GM23338 (cell line): ENCODE measurements around the gene ABR. TPM values are rescaled to one million over a fixed set of nuclear protein-coding genes. Genes with fewer than 3 reads are reported as not detected.

Experiments used
- ATAC-seq: fragments of 200-7000 bp; cut with Tn5 transposase; 3 replicates; pipeline ENCODE4 v1.9.1; 2020
- DNase-seq: peaks from one replicate; pipeline ENCODE4 v3.0.0-alpha.2; 2015; ENCODE audit warnings: low spot score
- H2AFZ ChIP-seq: fragments of 200-600 bp; sonication (generic); 2 replicates; pipeline ENCODE4 v1.8.0; 2016; ENCODE audit warnings: antibody characterized with exemption, mild to moderate bottlenecking, moderate library complexity
- H3F3A ChIP-seq: fragments of 200-600 bp; sonication (generic); replicated peaks from 2 replicates; pipeline ENCODE4 v1.8.0; 2017; ENCODE audit warnings: antibody characterized with exemption, mixed run types, low read depth
- H3K27ac ChIP-seq: fragments of 200-600 bp; sonication (generic); 2 replicates; pipeline ENCODE4 v1.6.1; 2016; ENCODE audit warnings: low read depth
- H3K27me3 ChIP-seq: fragments of 200-600 bp; sonication (generic); 2 replicates; pipeline ENCODE4 v1.8.0; 2016; ENCODE audit warnings: mild to moderate bottlenecking, mixed run types, moderate library complexity; ENCODE audit not compliant: insufficient read depth
- H3K36me3 ChIP-seq: fragments of 200-600 bp; sonication (generic); 2 replicates; pipeline ENCODE4 v1.8.0; 2016; ENCODE audit warnings: mild to moderate bottlenecking; ENCODE audit not compliant: insufficient read depth
- H3K4me1 ChIP-seq: fragments of 200-600 bp; sonication (generic); 2 replicates; pipeline ENCODE4 v1.8.0; 2016; ENCODE audit warnings: mild to moderate bottlenecking, moderate library complexity; ENCODE audit not compliant: insufficient read depth
- H3K4me2 ChIP-seq: fragments of 200-600 bp; sonication (generic); 2 replicates; pipeline ENCODE4 v1.7.1; 2017; ENCODE audit warnings: mixed run types
- H3K4me3 ChIP-seq: fragments of 200-600 bp; sonication (generic); 2 replicates; pipeline ENCODE4 v1.6.1; 2016; ENCODE audit warnings: mixed run types
- H3K79me2 ChIP-seq: fragments of 200-600 bp; sonication (generic); replicated peaks from 2 replicates; pipeline ENCODE4 v1.8.0; 2017; ENCODE audit warnings: mild to moderate bottlenecking; ENCODE audit not compliant: insufficient read depth
- H3K9me2 ChIP-seq: fragments of 200-600 bp; sonication (generic); 2 replicates; pipeline ENCODE4 v1.8.0; 2017; ENCODE audit not compliant: insufficient read depth
- H4K20me1 ChIP-seq: fragments of 200-600 bp; sonication (generic); replicated peaks from 2 replicates; pipeline ENCODE4 v1.8.0; 2017; ENCODE audit warnings: mild to moderate bottlenecking; ENCODE audit not compliant: insufficient read depth
- H3K27ac Mint-ChIP-seq: 2 replicates; pipeline ENCODE4 v1.8.0; 2020; ENCODE audit warnings: inconsistent platforms, mild to moderate bottlenecking, moderate library complexity, mixed read lengths
- H3K27me3 Mint-ChIP-seq: 3 replicates; pipeline ENCODE4 v1.8.0; 2022; ENCODE audit warnings: low read depth, mild to moderate bottlenecking, moderate library complexity, mixed read lengths, inconsistent platforms; ENCODE audit not compliant: insufficient read depth, poor library complexity
- H3K36me3 Mint-ChIP-seq: 3 replicates; pipeline ENCODE4 v1.8.0; 2021; ENCODE audit warnings: low read depth, mild to moderate bottlenecking, inconsistent platforms, moderate library complexity, mixed read lengths
- H3K4me1 Mint-ChIP-seq: 3 replicates; pipeline ENCODE4 v1.8.0; 2020; ENCODE audit warnings: mild to moderate bottlenecking, inconsistent platforms, mixed read lengths
- H3K4me3 Mint-ChIP-seq: 3 replicates; pipeline ENCODE4 v1.8.0; 2021; ENCODE audit warnings: moderate library complexity, mild to moderate bottlenecking, inconsistent platforms, mixed read lengths
- H3K9me3 Mint-ChIP-seq: 3 replicates; pipeline ENCODE4 v1.8.0; 2020; ENCODE audit warnings: moderate library complexity, mild to moderate bottlenecking, inconsistent platforms, mixed read lengths
- CREB1 ChIP-seq: fragments of 250-450 bp; sonication (Bioruptor Pico); IDR thresholded peaks from 2 replicates; pipeline ENCODE4 v1.5.0; 2020; ENCODE audit warnings: low read depth, mild to moderate bottlenecking, moderate library complexity
- CTCF ChIP-seq, 2 experiments: fragments of 200-600 bp in 1 of 2; sonication (generic) in 1 of 2; conservative IDR thresholded peaks; 2 replicates each; pipeline versions ENCODE4 v1.5.1 to v1.6.1; 2016 to 2017; ENCODE audit warnings: antibody characterized with exemption in 2 of 2, low read depth in 2 of 2, mild to moderate bottlenecking in 2 of 2, moderate library complexity in 1 of 2
- ETS1 ChIP-seq: IDR thresholded peaks from 2 replicates; pipeline ENCODE4 v1.6.1; 2016; ENCODE audit warnings: antibody characterized with exemption
- EZH2phosphoT487 ChIP-seq: fragments of 200-600 bp; sonication (generic); IDR thresholded peaks from one replicate; pipeline ENCODE4 v1.8.1; 2018; ENCODE audit warnings: antibody characterized with exemption; ENCODE audit not compliant: unreplicated experiment
- JUNB ChIP-seq: IDR thresholded peaks from one replicate; pipeline ENCODE4 v1.6.1; 2016; ENCODE audit warnings: antibody characterized with exemption; ENCODE audit not compliant: unreplicated experiment
- NANOG ChIP-seq: IDR thresholded peaks from 2 replicates; pipeline ENCODE4 v1.6.1; 2016; ENCODE audit warnings: antibody characterized with exemption, borderline replicate concordance
- POLR2AphosphoS5 ChIP-seq: IDR thresholded peaks from 2 replicates; pipeline ENCODE4 v1.6.1; 2016; ENCODE audit warnings: antibody characterized with exemption, low read depth
- STAT1 ChIP-seq: IDR thresholded peaks from one replicate; pipeline ENCODE4 v1.6.1; 2016; ENCODE audit warnings: antibody characterized with exemption; ENCODE audit not compliant: unreplicated experiment
- ZNF114 ChIP-seq: fragments of 250-450 bp; sonication (Bioruptor Pico); IDR thresholded peaks from 2 replicates; pipeline ENCODE4 v1.5.0; 2020; ENCODE audit warnings: mild to moderate bottlenecking, moderate library complexity
- ZNF331 ChIP-seq: fragments of 250-450 bp; sonication (Bioruptor Pico); IDR thresholded peaks from 2 replicates; pipeline ENCODE4 v1.5.0; 2020; ENCODE audit warnings: low read depth, mild to moderate bottlenecking, moderate library complexity
- polyA plus RNA-seq: library from polyadenylated mRNA; unstranded; fragments of >200 nt; fragmentation: Nextera tagmentation; extraction: Ambion mirVana; gene quantifications from 2 replicates; pipeline ENCODE4 v1.2.1, GENCODE V29; 2016
- total RNA-seq: library from RNA; depleted of rRNA; stranded (reverse); fragments of >200 nt; shearing (Covaris generic); gene quantifications from 2 replicates; pipeline ENCODE4 v1.2.3, GENCODE V29; 2014
- TF ChIP-seq, protein P1 (sequence below): fragments of 250-450 bp; sonication (Bioruptor Pico); IDR thresholded peaks from 2 replicates; pipeline ENCODE4 v1.5.0; 2020; ENCODE audit warnings: mild to moderate bottlenecking, moderate library complexity
- TF ChIP-seq, protein P2 (sequence below): IDR thresholded peaks from one replicate; pipeline ENCODE4 v1.6.1; 2018; ENCODE audit warnings: antibody characterized with exemption; ENCODE audit not compliant: unreplicated experiment

Gene ABR
- total and polyA plus RNA-seq, 2 experiments from 2014 or later: 15.0 to 27.7 TPM

GRCh38 chr17:1188812-1189504, 9.2 kb upstream of the ABR start:
- H3K9me2 ChIP-seq: no peaks in the 10 kb centered on the region
- H3K36me3 ChIP-seq: no peaks in the 10 kb centered on the region
- no peak overlapping the region for H3K27ac Mint-ChIP-seq
- no peaks in the 10 kb centered on the region for H3K27me3 ChIP-seq
- H3K36me3 Mint-ChIP-seq: no peaks in the 10 kb centered on the region
- 0 out of 2 replicates have a peak, but pooled peaks cover 4% of the 10 kb centered on the region for H3K4me1 ChIP-seq
- no peaks in the 10 kb centered on the region for H3K79me2 ChIP-seq
- peaks cover 22% of the 10 kb centered on the region for H3K27me3 Mint-ChIP-seq
- DNase-seq (no peak), ATAC-seq (no peak)
- H3F3A ChIP-seq: 0 out of 2 replicates have a peak, but pooled peaks cover 3% of the 10 kb centered on the region
- H3K9me3 Mint-ChIP-seq: no peaks in the 10 kb centered on the region
- no peak overlapping the region for H3K4me2 ChIP-seq
- no peak for TF ChIP-seq CTCF (conservative IDR thresholded peaks at IDR 0.05; ENCODE audit: low read depth in 2 of 2)
- no peak for TF ChIP-seq CREB1 (CRISPR knock-in tag)
- no peak for TF ChIP-seq NANOG
- TF ChIP-seq, protein P1, sequence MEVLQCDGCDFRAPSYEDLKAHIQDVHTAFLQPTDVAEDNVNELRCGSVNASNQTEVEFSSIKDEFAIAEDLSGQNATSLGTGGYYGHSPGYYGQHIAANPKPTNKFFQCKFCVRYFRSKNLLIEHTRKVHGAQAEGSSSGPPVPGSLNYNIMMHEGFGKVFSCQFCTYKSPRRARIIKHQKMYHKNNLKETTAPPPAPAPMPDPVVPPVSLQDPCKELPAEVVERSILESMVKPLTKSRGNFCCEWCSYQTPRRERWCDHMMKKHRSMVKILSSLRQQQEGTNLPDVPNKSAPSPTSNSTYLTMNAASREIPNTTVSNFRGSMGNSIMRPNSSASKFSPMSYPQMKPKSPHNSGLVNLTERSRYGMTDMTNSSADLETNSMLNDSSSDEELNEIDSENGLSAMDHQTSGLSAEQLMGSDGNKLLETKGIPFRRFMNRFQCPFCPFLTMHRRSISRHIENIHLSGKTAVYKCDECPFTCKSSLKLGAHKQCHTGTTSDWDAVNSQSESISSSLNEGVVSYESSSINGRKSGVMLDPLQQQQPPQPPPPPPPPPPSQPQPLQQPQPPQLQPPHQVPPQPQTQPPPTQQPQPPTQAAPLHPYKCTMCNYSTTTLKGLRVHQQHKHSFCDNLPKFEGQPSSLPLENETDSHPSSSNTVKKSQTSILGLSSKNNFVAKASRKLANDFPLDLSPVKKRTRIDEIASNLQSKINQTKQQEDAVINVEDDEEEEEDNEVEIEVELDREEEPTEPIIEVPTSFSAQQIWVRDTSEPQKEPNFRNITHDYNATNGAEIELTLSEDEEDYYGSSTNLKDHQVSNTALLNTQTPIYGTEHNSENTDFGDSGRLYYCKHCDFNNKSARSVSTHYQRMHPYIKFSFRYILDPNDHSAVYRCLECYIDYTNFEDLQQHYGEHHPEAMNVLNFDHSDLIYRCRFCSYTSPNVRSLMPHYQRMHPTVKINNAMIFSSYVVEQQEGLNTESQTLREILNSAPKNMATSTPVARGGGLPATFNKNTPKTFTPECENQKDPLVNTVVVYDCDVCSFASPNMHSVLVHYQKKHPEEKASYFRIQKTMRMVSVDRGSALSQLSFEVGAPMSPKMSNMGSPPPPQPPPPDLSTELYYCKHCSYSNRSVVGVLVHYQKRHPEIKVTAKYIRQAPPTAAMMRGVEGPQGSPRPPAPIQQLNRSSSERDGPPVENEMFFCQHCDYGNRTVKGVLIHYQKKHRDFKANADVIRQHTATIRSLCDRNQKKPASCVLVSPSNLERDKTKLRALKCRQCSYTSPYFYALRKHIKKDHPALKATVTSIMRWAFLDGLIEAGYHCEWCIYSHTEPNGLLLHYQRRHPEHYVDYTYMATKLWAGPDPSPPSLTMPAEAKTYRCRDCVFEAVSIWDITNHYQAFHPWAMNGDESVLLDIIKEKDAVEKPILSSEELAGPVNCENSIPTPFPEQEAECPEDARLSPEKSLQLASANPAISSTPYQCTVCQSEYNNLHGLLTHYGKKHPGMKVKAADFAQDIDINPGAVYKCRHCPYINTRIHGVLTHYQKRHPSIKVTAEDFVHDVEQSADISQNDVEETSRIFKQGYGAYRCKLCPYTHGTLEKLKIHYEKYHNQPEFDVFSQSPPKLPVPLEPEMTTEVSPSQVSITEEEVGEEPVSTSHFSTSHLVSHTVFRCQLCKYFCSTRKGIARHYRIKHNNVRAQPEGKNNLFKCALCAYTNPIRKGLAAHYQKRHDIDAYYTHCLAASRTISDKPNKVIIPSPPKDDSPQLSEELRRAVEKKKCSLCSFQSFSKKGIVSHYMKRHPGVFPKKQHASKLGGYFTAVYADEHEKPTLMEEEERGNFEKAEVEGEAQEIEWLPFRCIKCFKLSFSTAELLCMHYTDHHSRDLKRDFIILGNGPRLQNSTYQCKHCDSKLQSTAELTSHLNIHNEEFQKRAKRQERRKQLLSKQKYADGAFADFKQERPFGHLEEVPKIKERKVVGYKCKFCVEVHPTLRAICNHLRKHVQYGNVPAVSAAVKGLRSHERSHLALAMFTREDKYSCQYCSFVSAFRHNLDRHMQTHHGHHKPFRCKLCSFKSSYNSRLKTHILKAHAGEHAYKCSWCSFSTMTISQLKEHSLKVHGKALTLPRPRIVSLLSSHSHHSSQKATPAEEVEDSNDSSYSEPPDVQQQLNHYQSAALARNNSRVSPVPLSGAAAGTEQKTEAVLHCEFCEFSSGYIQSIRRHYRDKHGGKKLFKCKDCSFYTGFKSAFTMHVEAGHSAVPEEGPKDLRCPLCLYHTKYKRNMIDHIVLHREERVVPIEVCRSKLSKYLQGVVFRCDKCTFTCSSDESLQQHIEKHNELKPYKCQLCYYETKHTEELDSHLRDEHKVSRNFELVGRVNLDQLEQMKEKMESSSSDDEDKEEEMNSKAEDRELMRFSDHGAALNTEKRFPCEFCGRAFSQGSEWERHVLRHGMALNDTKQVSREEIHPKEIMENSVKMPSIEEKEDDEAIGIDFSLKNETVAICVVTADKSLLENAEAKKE (CRISPR knock-in tag): no peak
- TF ChIP-seq, protein P2, sequence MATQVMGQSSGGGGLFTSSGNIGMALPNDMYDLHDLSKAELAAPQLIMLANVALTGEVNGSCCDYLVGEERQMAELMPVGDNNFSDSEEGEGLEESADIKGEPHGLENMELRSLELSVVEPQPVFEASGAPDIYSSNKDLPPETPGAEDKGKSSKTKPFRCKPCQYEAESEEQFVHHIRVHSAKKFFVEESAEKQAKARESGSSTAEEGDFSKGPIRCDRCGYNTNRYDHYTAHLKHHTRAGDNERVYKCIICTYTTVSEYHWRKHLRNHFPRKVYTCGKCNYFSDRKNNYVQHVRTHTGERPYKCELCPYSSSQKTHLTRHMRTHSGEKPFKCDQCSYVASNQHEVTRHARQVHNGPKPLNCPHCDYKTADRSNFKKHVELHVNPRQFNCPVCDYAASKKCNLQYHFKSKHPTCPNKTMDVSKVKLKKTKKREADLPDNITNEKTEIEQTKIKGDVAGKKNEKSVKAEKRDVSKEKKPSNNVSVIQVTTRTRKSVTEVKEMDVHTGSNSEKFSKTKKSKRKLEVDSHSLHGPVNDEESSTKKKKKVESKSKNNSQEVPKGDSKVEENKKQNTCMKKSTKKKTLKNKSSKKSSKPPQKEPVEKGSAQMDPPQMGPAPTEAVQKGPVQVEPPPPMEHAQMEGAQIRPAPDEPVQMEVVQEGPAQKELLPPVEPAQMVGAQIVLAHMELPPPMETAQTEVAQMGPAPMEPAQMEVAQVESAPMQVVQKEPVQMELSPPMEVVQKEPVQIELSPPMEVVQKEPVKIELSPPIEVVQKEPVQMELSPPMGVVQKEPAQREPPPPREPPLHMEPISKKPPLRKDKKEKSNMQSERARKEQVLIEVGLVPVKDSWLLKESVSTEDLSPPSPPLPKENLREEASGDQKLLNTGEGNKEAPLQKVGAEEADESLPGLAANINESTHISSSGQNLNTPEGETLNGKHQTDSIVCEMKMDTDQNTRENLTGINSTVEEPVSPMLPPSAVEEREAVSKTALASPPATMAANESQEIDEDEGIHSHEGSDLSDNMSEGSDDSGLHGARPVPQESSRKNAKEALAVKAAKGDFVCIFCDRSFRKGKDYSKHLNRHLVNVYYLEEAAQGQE: no peak
- no peak for TF ChIP-seq STAT1
- no peak for TF ChIP-seq EZH2phosphoT487
- TF ChIP-seq JUNB: no peak
- TF ChIP-seq POLR2AphosphoS5: no peak
- TF ChIP-seq ZNF331 (CRISPR knock-in tag): no peak
- no peak for TF ChIP-seq ZNF114 (CRISPR knock-in tag)
- no peak for TF ChIP-seq ETS1
- H2AFZ ChIP-seq: no peak overlapping the region
- H3K4me3 ChIP-seq: no peak overlapping the region
- no peak overlapping the region for H3K4me3 Mint-ChIP-seq
- no peak overlapping the region for H3K27ac ChIP-seq
- no peaks in the 10 kb centered on the region for H4K20me1 ChIP-seq
- H3K4me1 Mint-ChIP-seq: peaks cover 9% of the 10 kb centered on the region
